ENCODE data around the gene SLC25A25. TPM values are rescaled to one million over a fixed set of nuclear protein-coding genes. Genes with fewer than 3 reads are reported as not detected.
"Not testable (repeated sequence)": the region's sequence is repeated elsewhere in the genome, so short reads cannot be mapped to it uniquely, and the experiment has no call there.

The SLC25A25 gene
- polyA plus RNA-seq, 1 donor: 19.4 TPM

- peaks cover 53% of the 10 kb centered on the region for H3K4me1 ChIP-seq (ENCODE audit: control insufficient read depth, insufficient read depth, low read length)
- no CpG with 5 or more reads among the region's 12 CpGs for WGBS (ENCODE audit: insufficient coverage, low lambda C conversion rate)
- H3K4me3 ChIP-seq (ENCODE audit: low read length); H3K27ac ChIP-seq (ENCODE audit: low read length); H3K9me3 ChIP-seq (ENCODE audit: control insufficient read depth, low read depth, low read length); H3K27me3 ChIP-seq (ENCODE audit: control insufficient read depth, insufficient read depth, low read length); DNase-seq: not testable (repeated sequence)
- H3K36me3 ChIP-seq (ENCODE audit: control insufficient read depth, insufficient read depth, low read length): peaks cover 23% of the 10 kb centered on the region
These were observed 43.7 kb downstream of the SLC25A25 start for GRCh38 chr9:128111726-128112125.

DNA sequence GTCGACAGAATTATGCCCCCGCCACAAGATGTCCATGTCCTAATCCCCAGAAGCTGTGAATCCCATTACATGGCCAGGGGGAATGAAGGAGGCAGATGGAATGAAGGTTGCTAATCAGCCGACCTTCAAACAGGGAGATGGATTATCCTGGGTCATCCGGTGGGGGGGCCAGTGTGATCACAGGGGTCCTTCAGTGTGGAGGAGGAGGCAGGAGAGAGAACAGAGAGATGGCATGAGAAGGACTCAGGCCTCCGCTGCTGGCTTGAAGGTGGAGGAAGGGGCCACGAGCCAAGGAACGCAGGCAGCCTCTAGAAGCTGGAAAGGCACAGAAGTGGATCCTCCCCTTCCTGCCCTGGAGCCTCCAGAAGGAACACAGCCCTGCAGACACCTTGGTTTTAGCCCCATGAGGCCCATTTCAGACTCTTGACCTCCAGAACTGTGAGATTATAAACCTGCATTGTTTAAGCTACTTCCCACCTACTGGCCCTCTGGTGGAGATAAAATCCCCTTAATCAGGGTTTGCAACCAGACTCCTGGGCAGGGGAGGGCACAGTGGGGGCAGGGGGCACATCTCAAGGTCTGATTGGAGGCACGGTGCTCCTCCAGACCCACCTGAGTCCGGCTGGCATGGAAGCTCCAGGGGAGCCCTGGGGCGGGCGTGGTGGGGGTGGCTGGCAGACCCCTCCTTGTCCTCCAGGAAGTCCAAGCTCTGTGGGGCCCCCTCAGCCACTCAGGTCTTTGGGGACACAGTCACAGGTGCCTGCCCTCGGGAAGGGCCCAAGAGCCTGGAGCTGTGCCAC lies 45.7 kb downstream of the SLC25A25 start:
- Histone ChIP-seq H3K36me3 (ENCODE audit: control insufficient read depth, insufficient read depth, low read length) (peaks cover 4% of the 10 kb centered on the region), H3K4me3 (ENCODE audit: low read length) (no peak overlapping the region), H3K27ac (ENCODE audit: low read length) (peak overlapping the region; percentile 99), H3K4me1 (ENCODE audit: control insufficient read depth, insufficient read depth, low read length) (peaks cover 65% of the 10 kb centered on the region), H3K9me3 (ENCODE audit: control insufficient read depth, low read depth, low read length) (peaks cover 7% of the 10 kb centered on the region), H3K27me3 (ENCODE audit: control insufficient read depth, insufficient read depth, low read length) (no peaks in the 10 kb centered on the region)
- 90% methylated on average over 2 of the region's 12 CpGs for WGBS (ENCODE audit: insufficient coverage, low lambda C conversion rate)
- peak; percentile 62 to 78 for DNase-seq

DNA sequence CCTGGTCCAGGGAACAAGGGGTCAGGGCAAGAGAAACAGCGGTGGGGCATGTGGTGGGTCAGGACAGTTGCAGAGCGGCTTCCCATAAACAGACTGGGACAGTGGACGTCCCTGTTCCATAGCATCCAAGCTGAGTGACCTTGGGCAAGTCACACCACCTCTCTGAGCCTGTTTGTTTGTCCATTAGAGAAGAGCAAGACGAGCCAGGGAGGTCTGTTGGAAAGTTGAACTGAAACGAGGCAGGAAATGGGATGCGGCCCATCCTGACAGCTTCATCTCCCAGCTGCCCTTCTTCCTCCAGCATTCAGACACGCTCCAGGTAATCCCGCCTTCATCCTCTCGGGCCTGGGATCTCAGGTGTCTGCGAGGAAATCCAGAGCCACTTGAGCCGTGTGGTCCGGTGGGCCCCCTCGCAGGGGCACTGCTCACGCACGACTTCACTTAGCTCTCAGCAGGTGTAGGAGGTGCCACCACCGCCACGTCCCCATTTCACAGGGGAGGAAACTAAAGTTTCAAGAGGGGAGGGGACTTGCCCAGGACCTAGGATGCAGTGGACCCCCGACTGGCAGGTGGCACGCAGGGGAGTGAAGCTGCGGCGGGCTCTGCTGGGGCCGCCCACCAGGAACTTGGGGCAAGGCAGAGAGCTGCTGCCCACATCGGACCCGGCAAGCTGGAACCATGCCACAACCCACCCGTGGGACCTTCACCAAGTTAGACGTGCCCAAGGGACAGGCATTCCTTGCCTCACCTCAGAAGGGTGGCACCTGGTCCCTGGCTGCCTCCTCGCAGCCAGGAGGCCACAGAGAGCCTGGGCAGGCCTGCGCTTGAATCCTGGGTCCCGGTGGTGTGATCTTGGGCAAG lies 46.5 kb downstream of the SLC25A25 start:
- H3K27ac ChIP-seq (ENCODE audit: low read length): peak overlapping the region; percentile 99
- no peaks in the 10 kb centered on the region for H3K27me3 ChIP-seq (ENCODE audit: control insufficient read depth, insufficient read depth, low read length)
- peaks cover 7% of the 10 kb centered on the region for H3K9me3 ChIP-seq (ENCODE audit: control insufficient read depth, low read depth, low read length)
- no peak for DNase-seq
- H3K4me1 ChIP-seq (ENCODE audit: control insufficient read depth, insufficient read depth, low read length): peaks cover 59% of the 10 kb centered on the region
- H3K4me3 ChIP-seq (ENCODE audit: low read length): peak overlapping the region; percentile 13
- no CpG with 5 or more reads among the region's 29 CpGs for WGBS (ENCODE audit: insufficient coverage, low lambda C conversion rate)
- peaks cover 2% of the 10 kb centered on the region for H3K36me3 ChIP-seq (ENCODE audit: control insufficient read depth, insufficient read depth, low read length)

DNA sequence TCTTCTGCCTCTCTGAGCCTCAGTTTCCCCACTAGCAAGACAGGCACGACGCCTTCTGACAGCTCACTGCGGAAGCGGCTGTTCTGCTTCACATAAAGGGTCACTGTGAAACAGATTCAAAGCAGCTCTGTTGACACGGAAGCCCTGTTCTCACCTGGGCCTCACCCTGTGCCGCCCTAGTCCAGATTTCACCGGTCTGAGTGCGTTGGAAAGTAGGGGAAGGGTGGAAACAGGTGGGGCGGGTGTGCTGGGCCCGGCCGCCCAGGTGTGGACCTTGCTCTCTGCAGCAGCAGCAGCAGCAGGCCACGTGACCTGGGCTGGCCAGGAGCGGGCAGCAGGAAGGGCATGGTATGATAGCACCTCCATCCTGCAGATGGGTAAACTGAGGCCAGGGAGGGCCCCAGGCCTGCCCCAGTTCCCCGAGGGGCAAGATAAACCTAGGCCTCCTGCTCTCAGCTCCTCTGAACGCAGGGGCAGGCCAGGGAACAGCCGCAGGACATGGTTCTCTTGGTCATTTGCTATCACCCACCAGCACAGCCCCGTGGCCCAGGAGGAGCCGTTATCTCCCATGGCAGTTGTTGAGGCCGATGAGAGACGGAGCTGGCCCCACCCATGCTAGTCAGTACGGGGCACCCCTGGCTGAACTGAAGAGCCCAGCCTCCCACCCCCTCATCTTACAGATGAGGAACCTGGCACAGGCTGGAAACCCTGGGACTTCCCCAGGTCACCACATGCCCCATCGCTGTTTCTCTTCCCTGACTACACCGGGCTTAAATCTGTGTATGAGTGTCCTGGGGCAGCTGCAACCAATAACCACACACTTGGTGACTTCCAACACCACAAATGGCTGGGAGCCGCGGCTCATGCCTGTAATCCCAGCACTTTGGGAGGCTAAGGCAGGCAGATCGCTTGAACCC lies 47.4 kb downstream of the SLC25A25 start:
- Histone ChIP-seq H3K4me3 (ENCODE audit: low read length) (peak overlapping the region; percentile 13), H3K4me1 (ENCODE audit: control insufficient read depth, insufficient read depth, low read length) (peaks cover 55% of the 10 kb centered on the region), H3K9me3 (ENCODE audit: control insufficient read depth, low read depth, low read length) (peaks cover 7% of the 10 kb centered on the region), H3K36me3 (ENCODE audit: control insufficient read depth, insufficient read depth, low read length) (peaks cover 7% of the 10 kb centered on the region), H3K27me3 (ENCODE audit: control insufficient read depth, insufficient read depth, low read length) (no peaks in the 10 kb centered on the region), H3K27ac (ENCODE audit: low read length) (peak overlapping the region; percentile 99)
- WGBS (ENCODE audit: insufficient coverage, low lambda C conversion rate): no CpG with 5 or more reads among the region's 26 CpGs
- DNase-seq: peak; percentile 97 to 99

DNA sequence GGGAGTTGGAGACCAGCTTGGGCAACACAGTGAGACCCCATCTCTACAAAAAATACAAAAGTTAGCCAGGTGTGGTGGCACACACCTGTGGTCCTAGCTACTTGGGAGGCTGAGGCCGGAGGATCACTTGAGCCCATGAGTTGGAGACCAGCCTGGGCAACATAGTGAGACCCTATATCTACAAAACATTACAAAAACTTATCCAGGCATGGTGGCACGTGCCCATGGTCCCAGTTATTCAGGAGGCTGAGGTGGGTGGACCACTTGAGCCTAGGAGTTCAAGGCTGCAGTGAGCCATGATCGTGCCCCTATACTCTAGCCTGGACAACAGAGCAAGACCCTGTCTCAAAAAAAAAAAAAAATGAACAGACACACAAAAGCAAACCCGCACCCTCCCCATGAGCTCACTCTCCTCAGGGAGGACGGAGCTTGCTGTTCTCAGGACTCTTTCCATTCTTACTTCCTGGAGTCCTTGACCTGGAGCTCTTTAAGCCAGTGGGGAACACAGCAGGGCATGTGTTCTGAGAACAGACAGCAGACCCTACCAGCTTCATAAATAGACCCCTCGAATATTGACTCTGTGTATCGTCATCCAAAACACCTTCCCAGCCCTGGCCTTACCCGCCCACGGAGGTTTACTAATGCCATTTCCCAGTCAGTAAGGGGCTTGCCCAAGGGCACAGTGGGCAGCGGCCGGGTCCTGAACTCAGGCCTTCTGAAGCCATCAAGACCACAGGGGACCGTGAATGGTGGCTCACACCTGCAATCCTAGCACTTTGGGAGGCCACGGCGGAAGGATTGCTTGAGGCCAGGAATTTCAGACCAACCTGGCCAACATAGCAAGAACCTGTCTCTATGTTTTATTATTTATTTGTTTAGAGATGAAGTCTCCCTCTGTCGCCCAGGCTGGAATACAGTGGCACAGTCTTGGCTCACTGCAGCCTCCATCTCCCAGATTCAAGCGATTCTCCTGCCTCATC lies 48.4 kb downstream of the SLC25A25 start:
- H3K4me1 ChIP-seq (ENCODE audit: control insufficient read depth, insufficient read depth, low read length): peaks cover 50% of the 10 kb centered on the region
- H3K27me3 ChIP-seq (ENCODE audit: control insufficient read depth, insufficient read depth, low read length): no peaks in the 10 kb centered on the region
- H3K4me3 ChIP-seq (ENCODE audit: low read length): no peak overlapping the region
- peaks cover 16% of the 10 kb centered on the region for H3K36me3 ChIP-seq (ENCODE audit: control insufficient read depth, insufficient read depth, low read length)
- H3K27ac ChIP-seq (ENCODE audit: low read length): peak overlapping the region; percentile 99
- peaks cover 7% of the 10 kb centered on the region for H3K9me3 ChIP-seq (ENCODE audit: control insufficient read depth, low read depth, low read length)
- no CpG with 5 or more reads among the region's 16 CpGs for WGBS (ENCODE audit: insufficient coverage, low lambda C conversion rate)
- peak in 1 of 2 donors; percentile 45 for DNase-seq

DNA sequence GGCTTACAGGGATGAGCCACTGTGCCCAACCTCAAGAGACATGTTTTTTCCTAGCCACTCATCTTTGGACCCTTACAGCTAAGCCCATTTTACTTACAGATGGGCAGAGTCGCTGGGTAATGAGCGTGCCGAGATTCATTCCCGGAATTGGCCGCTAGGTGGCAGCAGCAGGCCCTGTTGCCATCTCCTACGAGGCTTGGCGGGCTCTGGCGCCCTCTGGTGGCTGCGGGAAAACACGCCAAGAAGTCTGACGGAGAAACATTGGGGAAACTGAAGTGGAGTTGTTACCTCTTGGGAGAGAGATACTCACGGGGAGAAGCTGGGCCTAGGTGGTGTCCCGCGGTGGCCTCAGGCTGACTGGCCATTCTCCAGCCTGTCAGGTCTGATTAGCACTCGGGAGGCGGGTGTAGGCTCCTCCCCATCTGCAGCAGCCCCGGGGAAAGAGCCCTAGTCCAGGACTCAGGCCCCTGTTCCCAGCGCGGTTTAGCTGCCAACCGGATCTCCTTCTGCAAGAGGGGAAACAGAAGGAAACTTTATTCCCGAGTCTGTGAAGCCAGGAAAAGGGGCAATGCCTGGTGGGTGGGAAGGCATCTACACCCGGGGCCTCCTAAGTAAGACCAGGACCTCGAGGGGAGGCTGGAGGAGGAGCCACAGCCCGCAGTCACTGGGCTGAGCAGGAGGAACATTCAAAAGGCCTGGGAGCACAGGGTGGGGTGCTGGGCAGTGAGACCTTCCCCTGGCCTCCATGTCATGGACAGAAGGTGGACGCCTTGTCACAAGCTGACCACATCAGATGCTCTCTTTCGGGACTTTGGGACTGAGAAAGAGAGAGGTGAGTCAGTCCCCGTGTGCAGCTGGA lies 49.8 kb downstream of the SLC25A25 start:
- H3K36me3 ChIP-seq (ENCODE audit: control insufficient read depth, insufficient read depth, low read length): peaks cover 29% of the 10 kb centered on the region
- no peak overlapping the region for H3K4me3 ChIP-seq (ENCODE audit: low read length)
- H3K27me3 ChIP-seq (ENCODE audit: control insufficient read depth, insufficient read depth, low read length): no peaks in the 10 kb centered on the region
- H3K9me3 ChIP-seq (ENCODE audit: control insufficient read depth, low read depth, low read length): peaks cover 7% of the 10 kb centered on the region
- H3K4me1 ChIP-seq (ENCODE audit: control insufficient read depth, insufficient read depth, low read length): peaks cover 47% of the 10 kb centered on the region
- H3K27ac ChIP-seq (ENCODE audit: low read length): peak overlapping the region; percentile 14
- WGBS (ENCODE audit: insufficient coverage, low lambda C conversion rate): no CpG with 5 or more reads among the region's 27 CpGs
- peak; percentile 82 to 91 for DNase-seq

GRCh38 chr9:128118472-128118857 lies 50.4 kb downstream of the SLC25A25 start:
- H3K27ac ChIP-seq (ENCODE audit: low read length): no peak overlapping the region
- H3K9me3 ChIP-seq (ENCODE audit: control insufficient read depth, low read depth, low read length): peaks cover 6% of the 10 kb centered on the region
- 64% methylated on average over 2 of the region's 3 CpGs for WGBS (ENCODE audit: insufficient coverage, low lambda C conversion rate)
- no peak overlapping the region for H3K4me3 ChIP-seq (ENCODE audit: low read length)
- H3K4me1 ChIP-seq (ENCODE audit: control insufficient read depth, insufficient read depth, low read length): peaks cover 43% of the 10 kb centered on the region
- H3K27me3 ChIP-seq (ENCODE audit: control insufficient read depth, insufficient read depth, low read length): no peaks in the 10 kb centered on the region
- no peak for DNase-seq
- peaks cover 33% of the 10 kb centered on the region for H3K36me3 ChIP-seq (ENCODE audit: control insufficient read depth, insufficient read depth, low read length)

DNA sequence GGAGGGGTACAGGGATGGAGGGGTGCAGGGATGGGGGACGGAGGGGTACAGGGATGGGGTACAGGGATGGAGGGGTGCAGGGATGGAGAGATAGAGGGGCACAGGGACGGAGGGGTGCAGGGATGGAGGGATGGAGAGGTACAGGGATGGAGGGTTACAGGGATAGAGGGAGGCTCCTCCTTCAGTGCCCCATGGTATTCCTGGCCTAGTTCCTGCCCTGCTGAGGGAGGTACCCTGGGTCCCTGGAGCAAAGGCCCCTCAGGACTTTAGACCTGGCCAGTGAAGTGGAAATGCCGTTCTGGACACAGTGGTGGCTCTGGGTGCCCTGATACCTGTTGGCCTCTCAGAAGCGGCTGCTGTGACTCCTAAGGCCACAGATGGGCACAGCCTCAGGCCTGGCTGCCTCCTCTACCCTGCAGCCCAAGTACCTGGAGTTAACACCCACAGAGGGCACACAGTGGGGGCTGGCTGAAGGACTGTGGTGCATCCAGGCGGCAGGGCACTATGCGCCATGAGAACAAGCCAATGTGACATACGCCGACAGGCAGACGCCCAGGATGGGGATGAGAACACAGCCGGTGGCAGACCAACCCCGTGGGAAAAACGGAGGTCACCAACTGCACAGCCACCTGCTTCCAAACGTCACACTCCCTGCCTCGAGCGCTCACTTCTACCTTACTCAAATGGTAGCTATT lies 51.1 kb downstream of the SLC25A25 start:
- Histone ChIP-seq H3K9me3 (ENCODE audit: control insufficient read depth, low read depth, low read length) (peaks cover 3% of the 10 kb centered on the region), H3K4me1 (ENCODE audit: control insufficient read depth, insufficient read depth, low read length) (peaks cover 36% of the 10 kb centered on the region), H3K27me3 (ENCODE audit: control insufficient read depth, insufficient read depth, low read length) (no peaks in the 10 kb centered on the region), H3K4me3 (ENCODE audit: low read length) (no peak overlapping the region), H3K36me3 (ENCODE audit: control insufficient read depth, insufficient read depth, low read length) (peaks cover 38% of the 10 kb centered on the region), H3K27ac (ENCODE audit: low read length) (no peak overlapping the region)
- no peak for DNase-seq
- WGBS (ENCODE audit: insufficient coverage, low lambda C conversion rate): no CpG with 5 or more reads among the region's 15 CpGs

Measured in large intestine (tissue), 3 donors.